ENCODE results near the gene ASB14.

DNA sequence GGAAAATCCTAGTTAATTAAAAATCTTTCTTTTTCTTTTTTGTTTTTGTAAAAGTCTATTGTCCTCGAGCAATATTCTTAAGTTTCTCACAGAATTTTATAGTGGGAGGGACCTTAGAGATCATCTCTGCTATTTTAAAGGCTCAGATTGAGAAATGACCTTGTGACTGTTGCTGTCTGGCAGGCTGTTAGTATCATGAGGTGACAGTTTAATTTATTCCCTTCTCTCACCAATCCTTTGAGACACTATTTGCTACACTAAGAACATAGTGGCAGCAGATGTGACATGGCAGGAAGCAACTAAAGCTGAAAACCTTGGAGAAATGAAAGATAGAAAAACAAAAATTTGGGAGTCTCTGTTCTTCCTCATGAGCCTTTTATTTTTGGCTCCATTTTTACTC, 40.1 kb downstream of the ASB14 start:
- TF ChIP-seq POLR2AphosphoS5 (IDR thresholded peaks at IDR 0.05) (no peak), POLR2A (IDR thresholded peaks at IDR 0.05) (no peak)
- TF ChIP-seq, protein P1, sequence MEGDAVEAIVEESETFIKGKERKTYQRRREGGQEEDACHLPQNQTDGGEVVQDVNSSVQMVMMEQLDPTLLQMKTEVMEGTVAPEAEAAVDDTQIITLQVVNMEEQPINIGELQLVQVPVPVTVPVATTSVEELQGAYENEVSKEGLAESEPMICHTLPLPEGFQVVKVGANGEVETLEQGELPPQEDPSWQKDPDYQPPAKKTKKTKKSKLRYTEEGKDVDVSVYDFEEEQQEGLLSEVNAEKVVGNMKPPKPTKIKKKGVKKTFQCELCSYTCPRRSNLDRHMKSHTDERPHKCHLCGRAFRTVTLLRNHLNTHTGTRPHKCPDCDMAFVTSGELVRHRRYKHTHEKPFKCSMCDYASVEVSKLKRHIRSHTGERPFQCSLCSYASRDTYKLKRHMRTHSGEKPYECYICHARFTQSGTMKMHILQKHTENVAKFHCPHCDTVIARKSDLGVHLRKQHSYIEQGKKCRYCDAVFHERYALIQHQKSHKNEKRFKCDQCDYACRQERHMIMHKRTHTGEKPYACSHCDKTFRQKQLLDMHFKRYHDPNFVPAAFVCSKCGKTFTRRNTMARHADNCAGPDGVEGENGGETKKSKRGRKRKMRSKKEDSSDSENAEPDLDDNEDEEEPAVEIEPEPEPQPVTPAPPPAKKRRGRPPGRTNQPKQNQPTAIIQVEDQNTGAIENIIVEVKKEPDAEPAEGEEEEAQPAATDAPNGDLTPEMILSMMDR (IDR thresholded peaks at IDR 0.05): no peak
